Midbrain (tissue), 1 donor: ENCODE data around the gene DNM1.
"Not testable (repeated sequence)": the region's sequence is repeated elsewhere in the genome, so short reads cannot be mapped to it uniquely, and the experiment has no call there.

Experiments
- DNase-seq: peaks from one replicate; lab custom pipeline; 2025; lab: John Stamatoyannopoulos, UW

The DNM1 gene

DNA sequence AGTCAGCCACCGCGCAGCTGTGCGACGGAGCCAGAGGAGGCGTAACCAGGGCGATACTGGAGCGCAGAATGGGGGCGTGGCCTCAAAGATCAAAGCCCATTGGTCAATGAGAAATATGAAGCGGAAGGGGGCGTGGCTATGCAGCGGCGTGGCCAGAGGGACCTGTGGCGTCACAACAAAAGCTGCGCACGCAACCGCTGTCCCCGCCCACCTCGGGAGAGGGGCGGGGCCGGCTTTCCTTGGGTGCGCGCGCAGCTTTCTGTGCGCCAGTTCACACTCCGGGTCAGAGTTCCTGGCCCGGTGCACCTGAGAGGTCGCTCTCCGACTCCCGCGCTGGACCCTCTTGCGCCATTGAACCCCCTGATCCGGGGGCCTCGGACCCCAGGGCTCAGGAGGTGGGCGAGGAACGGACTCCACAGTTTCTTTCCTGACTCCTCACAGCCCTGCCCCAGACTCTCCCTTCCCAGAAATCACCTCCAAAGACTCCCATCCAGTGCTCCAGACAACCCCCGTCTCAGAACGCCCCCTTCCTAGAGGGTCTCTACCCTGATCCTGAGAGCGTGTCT lies 72.9 kb downstream of the DNM1 start, which contains the start of gene SWI5:
Gene SWI5, plus strand, starts transcription at position 269 of the 566 bp plus-strand sequence.
- peak; percentile 99 for DNase-seq

DNA sequence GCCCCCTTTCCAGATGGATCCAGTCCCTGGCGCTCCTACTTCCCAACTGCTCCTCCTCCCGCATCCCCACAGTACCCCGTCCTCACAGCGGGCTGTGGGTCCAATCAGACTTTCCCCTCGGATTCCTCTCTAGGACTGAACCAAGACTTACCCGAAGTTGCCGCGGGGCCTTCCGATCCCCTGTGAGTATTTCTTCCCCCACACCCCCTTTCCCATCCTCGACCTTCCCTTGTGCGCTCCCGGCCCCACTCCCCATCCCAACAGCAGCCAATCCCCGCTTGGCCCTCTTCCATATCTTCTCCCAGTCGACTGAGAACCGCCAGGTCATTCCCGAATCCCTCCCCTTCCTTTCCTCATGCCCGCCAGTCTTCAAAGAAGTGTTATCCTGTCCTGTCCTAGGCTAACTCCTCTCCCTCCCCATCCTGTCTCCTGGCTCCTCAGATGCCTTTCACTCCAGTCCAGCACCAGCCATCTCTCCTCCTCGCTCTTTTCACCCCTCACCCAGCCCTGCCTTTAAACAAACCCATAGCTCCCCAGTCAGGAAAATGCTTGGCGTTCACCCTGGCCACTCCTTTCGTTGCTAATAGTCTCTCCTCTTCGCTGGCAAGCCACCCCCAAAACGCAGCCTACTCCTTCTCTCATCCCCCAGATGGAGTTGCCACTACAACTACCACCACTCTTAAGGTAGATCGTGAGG lies 73.5 kb downstream of the DNM1 start:
- DNase-seq: no peak

DNA sequence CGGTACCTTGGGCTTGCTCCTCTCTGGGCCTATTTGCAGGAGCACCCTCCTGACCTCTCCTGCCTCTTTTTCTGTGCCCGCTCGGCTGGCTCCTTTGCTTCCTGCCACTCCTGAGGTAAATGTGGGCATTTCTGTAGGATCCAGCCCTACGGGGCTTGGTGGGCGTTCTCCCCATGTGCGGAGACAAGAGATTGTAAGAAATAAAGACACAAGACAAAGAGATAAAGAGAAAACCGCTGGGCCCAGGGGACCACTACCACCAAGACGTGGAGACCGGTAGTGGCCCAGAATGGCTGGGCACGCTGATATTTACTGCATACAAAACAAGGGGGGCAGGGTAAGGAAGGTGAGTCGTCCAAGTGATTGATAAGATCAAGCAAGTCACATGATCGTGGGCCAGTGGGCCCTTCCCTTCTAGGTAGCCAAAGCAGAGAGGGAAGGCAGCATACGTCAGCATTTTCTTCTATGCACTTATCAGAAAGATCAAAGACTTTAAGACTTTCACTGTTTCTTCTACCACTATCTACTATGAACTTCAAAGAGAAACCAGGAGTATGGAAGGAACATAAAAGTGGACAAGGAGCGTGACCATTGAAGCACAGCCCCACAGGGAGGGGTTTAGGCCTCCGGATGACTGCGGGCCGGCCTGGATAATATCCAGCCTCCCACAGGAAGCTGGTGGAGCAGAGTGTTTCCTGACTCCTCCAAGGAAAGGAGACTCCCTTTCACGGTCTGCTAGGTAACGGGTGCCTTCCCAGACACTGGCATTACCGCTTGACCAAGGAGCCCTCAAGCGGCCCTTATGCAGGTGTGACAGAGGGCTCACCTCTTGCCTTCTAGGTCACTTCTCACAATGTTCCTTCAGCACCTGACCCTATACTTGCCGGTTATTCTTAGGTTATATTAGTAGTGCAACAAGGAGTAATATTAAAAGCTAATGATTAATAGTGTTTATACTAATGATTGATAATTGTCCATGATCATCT lies 76.2 kb downstream of the DNM1 start:
- not testable (repeated sequence) for DNase-seq

DNA sequence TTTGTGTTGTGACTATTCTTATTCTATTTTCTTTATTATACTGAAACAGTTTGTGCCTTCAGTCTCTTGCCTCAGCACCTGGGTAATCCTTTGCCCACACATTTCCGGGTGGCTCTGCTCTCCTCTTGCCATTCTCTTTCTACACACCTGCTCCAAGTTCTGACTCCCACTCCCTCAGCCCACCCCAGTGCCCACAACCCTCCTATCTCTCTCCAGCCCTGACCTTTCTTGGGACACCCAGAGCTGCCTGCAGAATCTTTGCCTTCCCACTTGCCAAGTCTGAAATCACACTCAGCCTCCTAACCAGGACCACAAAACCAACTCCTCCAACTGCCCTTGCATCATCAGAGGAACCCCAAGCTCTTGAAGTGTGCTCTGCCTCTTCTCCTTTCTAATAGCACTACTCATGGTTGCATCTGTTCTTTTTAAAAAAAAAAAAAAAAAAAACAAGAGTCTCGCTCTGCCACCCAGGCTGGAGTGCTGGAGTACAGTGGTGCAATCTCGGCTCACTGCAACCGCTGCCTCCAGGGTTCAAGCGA lies 77.0 kb downstream of the DNM1 start:
- DNase-seq: no peak

DNA sequence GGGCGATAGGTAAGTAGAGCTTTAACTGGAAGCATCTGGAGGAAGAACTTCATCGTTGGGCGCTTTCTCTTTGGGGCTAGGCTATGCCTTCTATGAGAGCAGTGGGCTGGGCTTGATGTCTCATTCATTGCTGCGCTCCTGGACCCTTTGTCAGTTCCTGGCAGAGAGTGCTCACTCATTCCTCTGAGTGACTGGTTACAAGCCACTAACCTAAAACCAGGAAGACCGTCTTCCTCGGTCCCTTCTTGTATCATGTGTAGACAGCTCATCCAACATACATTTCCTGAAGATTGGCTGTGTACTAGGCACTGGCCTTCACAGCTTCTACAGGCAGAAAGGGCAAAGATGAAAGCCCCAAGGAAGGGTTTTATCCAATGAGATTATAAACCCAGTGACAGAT lies 79.3 kb downstream of the DNM1 start:
- DNase-seq: no peak

DNA sequence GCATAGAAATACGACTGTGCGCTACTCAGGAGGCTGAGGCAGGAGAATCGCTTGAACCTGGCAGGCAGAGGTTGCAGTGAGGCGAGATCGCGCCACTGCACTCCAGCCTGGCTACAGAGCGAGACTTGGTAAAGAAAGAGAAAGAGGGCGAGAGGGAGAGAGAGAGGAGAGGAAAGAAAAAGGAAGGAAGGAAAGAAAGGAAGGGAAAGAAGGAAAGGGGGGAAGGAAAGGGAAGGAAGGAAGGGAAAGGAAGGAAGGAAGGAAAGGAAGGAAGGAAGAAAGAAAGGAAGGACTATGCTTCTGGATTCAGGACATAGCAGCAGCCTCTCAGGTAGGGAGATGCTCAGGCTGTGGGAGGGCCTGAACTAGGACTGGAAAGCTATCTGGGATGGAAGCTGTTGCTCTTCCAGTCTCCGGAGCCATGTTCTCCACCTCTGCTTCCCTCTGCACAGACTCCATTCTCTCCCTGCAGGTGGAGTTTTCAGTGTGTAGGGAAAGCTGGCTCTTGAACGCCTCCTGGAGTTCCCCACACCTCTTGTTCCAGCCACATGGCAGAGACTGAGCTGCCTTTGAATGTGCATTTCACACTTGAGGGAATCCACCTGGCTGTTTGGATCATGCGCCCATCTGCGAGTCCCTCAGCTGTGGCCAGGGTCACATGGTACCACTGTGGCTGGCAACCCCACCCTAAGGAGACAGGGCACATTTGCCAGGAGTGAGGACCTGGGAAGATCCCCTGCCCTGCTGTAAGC lies 82.0 kb downstream of the DNM1 start:
- DNase-seq: no peak

DNA sequence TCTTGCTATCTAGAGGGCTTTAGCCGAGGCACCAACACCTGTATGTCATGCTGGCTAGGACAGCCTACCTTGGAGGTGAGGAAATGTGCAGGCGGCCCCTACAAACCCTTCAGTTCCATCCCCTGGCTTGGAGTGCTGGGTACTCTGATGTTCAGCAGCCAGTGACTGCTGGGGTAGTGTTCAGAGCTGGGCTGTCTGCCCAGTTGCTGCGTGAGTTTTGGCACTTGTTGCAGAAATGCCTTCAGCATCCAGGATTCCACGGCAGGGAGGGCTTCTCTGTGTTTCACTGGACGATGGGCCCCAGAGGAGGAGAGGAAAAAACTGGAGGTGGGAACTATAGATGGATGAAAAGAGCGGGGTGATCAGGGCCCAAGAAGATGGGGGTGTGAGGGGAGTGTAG lies 83.3 kb downstream of the DNM1 start:
- peak; percentile 85 for DNase-seq

DNA sequence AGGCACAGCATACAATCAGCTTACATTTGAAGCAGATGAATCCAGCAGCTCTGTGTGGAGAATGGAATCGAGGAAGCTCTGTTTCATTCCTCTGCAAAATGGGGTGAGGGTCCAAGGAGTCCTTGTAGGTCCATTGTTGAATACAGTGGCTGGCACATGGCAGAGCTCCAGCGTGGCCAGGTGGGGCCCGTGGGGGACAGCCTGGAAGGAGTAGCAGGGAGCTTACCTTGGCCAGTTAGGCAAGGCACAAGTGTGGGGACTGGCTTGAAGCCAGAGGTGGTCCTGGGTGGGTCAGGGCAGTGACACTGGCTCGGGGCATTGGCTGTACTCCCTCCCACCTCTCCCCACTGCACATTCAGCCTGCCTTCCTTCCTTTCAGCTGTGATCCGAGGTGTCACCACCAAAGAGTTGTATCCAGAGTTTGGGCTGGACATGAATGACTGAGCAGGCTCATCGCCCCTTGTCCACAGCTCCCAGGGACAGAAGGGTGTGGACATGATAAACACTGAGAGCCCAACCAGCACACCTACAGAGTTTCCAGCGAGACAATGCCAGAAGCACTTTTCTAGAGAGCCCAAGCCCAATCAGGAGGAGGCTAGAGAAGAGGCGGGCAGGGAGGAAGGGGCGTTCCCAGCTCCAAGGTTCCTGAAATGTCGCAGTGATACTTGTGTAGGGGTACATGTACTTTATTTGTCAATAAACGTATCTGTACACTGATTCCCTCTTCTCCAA lies 85.3 kb downstream of the DNM1 start:
- no peak for DNase-seq

DNA sequence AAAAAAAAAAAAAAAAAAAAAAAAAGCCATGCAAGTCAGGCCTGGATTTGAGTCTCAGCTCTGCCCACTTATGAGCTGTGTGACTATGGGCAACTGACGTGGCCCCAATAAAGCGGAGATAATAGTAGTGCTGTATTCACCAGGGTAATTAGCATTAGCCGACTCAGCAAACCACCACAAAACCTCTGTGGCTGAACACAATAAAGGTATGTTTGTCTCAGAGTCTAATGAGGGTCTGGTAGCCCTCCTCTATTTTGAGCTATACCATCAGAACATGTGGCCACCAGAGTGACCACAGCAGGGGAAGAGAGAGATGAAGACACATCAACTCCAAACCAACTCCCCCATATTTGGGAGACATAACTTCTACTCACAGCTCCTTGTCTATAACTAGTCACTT lies 88.8 kb downstream of the DNM1 start:
- no peak for DNase-seq

DNA sequence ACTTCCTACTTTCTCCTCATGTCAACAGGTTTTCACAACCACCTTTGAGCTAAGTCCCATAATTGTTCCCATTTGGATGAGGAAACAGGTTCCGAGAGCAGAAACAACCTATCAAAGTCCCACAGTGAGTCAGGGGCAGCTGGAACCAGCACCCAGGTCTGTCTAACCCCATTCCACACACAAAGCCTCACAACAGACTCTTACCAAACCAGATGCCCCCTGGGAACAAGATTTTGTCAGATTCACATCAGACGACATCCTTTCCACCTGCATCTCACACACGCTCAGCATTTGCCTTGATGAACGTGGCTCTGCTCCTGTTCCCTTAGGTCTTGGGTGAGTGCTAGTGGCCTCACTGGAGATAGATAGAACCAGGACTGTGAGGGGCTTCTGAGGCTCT lies 89.9 kb downstream of the DNM1 start:
- no peak for DNase-seq

DNA sequence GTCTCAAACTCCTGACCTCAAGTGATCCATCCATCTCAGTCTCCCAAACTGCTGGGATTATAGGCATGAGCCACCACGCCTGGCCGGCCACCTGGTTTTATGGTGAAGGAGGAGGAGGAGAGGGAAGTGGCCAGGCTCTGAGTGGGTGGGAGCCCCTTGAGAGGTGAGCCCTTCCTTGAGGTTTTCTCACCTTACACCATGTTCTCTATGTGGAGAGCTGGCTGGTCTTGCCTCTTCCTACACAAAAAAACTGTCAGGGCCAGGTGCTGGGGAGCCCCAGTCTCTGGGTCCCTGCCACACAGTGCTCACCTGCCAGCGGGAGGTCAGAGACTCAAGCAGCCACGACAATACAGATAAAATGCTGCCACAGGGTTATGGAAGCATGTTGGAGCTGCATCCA lies 91.0 kb downstream of the DNM1 start:
- DNase-seq: no peak

DNA sequence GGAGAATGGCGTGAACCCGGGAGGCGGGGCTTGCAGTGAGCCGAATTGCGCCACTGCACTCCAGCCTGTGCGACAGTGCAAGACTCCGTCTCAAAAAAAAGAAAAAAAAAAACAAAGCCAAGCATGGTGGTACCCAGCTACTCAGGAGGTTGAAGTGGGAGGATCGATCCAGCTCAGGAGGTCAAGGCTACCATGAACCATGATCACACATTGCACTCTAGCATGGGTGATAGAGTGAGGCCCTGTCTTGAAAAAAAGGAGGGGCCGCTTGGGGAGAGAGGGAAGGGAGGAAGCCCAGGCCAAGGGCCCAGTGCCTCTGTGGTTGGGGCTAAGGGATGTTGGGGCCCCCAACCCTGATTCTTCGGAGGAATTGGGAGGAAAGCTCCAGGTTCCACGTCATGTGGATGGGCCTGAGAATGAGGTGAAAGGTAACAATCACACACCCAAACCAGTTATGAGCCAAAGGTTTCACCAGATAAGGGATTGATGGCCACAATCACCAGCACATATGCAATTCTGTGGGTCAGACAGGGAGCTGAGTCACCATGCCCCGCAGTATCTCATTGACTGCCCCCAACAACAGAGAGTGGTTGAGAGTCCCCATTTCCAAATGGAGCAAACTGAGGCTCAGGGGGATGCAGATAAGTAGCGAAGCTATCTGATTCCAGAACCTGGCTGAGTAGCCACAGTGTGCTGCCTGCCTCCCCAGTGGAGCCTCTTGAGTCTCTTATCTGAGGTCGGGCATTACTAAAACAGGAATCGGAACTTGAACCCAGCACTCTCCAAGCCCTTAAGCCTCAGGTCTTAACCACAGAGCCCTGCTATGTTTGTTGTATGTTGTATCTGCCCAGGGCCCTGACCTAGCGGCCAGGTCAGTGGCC lies 93.4 kb downstream of the DNM1 start:
- no peak for DNase-seq

DNA sequence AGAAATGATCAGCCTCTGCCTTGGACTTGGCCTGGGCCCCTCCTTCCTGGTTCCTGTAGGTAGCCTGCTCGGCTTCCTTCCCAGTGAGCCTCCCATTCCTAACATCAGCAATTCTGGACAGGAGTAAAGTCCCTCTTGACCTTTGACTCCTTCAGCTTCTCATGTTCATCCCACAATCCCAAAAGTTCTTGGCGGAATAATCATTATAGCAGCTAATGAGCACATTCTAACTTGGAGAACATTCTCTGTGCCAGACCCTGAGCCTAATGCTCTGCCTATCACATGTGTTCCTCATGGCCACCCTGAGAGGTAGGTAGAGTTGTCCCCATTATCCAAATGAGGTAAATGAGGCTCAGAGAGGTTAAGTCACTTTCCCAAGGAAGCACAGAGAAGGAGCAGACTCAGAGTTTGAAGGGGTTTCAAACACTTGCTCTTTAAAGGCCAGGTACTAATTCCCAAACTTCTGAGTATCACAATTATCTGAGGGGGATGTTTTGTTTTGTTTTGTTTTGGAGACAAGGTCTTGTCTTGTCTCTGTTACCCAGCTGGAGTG lies 94.1 kb downstream of the DNM1 start:
- DNase-seq: no peak

DNA sequence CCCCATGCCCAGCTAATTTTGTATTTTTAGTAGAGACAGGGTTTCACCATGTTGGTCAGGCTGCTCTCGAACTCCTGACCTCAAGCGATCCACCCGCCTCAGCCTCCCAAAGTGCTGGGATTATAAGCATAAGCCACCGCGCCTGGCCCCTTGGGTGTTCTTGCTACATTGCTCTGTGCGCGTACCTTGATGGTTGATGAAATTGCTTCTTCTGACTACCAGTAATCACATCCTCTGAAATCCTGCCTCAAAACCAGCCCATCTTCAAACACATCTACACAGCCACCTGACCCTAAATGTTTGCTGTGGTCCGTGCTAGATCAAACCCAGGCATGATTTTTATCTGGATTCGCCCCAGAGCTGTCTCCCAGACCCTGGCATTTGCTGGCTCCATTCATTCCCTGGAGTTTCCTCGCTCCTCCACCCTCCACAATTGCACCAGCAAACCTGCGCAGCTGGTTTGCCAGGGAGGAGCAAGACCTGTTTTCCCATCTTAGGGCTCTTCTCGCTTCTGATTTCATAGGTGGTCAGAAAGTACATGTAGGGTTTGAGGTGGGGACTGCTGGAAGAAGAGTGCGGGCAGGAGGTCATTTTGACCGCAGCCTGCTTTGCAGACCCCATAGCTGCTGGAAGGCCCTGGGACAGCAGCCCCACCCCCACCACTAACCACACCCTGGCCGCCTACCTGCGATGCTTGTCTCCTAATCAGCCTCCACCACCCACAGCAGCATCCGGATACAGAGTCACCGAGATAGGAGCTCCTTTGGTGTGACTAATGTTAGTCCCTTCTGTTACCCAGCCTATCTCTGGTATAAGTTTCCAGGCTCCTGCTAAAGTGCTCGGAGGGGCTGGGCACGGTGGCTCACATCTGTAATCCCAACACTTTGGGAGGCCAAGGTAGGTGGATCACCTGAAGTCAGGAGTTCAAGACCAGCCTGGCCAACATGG lies 95.6 kb downstream of the DNM1 start:
- no peak for DNase-seq

DNA sequence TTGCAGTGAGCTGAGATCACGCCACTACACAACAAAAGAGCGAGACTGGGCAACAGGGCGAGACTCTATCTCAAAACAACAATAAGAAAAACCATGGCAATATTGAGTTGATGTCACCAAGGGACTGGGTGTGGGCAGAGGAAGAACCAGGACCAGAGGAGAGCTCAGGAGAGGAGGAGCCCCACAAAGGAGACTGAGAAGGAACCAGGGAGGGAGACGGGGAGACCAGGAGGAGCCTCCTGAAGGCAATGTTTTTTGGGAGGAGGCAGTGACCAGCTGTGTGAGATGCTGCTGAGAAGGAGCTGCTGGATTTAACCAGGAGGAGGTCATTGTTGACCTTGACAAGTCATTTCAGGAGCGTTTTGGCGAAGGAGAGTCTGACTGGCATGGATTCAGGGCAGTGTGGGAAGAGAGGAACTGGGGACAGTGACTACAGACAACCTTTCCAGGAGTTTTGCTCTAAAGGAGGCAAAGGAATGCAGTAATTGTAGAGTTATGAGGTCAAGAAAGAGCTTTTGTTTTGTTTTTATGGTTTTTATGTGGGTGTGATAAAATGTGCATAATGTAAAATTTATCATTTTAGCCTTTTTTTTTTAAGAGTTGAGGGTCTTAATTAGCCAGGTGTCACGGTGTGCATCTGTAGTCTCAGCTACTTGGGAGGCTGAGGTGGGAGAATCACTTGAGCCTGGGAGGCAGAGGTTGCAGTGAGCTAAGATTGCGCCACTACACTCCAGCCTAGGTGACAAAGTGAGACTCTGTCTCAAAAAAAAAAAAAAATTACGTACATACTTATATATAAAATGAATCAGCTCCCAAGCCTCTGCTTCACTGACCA lies 101.2 kb downstream of the DNM1 start:
- DNase-seq: no peak
